RWPE2 (cell line): ENCODE data around the gene RTTN.
"Not testable (repeated sequence)": the region's sequence is repeated elsewhere in the genome, so short reads cannot be mapped to it uniquely, and the experiment has no call there.

Experiments used
- ATAC-seq: fragments of 200-7000 bp; cut with Tn5 transposase; 3 replicates; pipeline ENCODE4 v1.9.1; 2021; ENCODE audit warnings: low read depth
- DNase-seq: peaks from one replicate; pipeline ENCODE4 v3.0.0-alpha.2; 2020; ENCODE audit warnings: low spot score
- H3K27ac ChIP-seq: fragments of 450-650 bp; 2 replicates; pipeline ENCODE4 v1.5.1; 2017; ENCODE audit warnings: mild to moderate bottlenecking; ENCODE audit not compliant: poor library complexity, severe bottlenecking
- H3K27me3 ChIP-seq: fragments of 250-450 bp; sonication (Bioruptor Pico); 2 replicates; pipeline ENCODE4 v1.5.1; 2021; ENCODE audit warnings: mild to moderate bottlenecking, moderate library complexity; ENCODE audit not compliant: insufficient read depth, poor library complexity, severe bottlenecking
- H3K36me3 ChIP-seq: fragments of 250-450 bp; sonication (Bioruptor Pico); 2 replicates; pipeline ENCODE4 v1.5.1; 2020; ENCODE audit warnings: low read depth, mild to moderate bottlenecking, moderate library complexity
- H3K4me1 ChIP-seq: fragments of 250-450 bp; sonication (Bioruptor Pico); 2 replicates; pipeline ENCODE4 v1.5.1; 2021; ENCODE audit warnings: mild to moderate bottlenecking, moderate library complexity; ENCODE audit not compliant: insufficient read depth, poor library complexity, severe bottlenecking
- H3K4me3 ChIP-seq: fragments of 250-450 bp; sonication (Bioruptor Pico); 2 replicates; pipeline ENCODE4 v1.5.1; 2021; ENCODE audit warnings: mild to moderate bottlenecking, moderate library complexity; ENCODE audit not compliant: severe bottlenecking
- H3K9me3 ChIP-seq: fragments of 250-450 bp; sonication (Bioruptor Pico); 2 replicates; pipeline ENCODE4 v1.5.1; 2021; ENCODE audit warnings: mild to moderate bottlenecking, moderate library complexity; ENCODE audit not compliant: severe bottlenecking
- TF ChIP-seq, protein P1 (sequence below): fragments of 450-650 bp; IDR thresholded peaks from one replicate; pipeline ENCODE4 v1.5.1; 2017; ENCODE audit warnings: mild to moderate bottlenecking, moderate library complexity; ENCODE audit not compliant: poor library complexity, severe bottlenecking

RTTN gene

GRCh38 chr18:70205421-70206397 lies at the start of gene RTTN:
RTTN (minus strand) TSS chr18:70205687; CDS start chr18:70205658, 29 bp downstream.
- H3K36me3 ChIP-seq = peaks cover 28% of the 10 kb centered on the region
- TF ChIP-seq, protein P1, sequence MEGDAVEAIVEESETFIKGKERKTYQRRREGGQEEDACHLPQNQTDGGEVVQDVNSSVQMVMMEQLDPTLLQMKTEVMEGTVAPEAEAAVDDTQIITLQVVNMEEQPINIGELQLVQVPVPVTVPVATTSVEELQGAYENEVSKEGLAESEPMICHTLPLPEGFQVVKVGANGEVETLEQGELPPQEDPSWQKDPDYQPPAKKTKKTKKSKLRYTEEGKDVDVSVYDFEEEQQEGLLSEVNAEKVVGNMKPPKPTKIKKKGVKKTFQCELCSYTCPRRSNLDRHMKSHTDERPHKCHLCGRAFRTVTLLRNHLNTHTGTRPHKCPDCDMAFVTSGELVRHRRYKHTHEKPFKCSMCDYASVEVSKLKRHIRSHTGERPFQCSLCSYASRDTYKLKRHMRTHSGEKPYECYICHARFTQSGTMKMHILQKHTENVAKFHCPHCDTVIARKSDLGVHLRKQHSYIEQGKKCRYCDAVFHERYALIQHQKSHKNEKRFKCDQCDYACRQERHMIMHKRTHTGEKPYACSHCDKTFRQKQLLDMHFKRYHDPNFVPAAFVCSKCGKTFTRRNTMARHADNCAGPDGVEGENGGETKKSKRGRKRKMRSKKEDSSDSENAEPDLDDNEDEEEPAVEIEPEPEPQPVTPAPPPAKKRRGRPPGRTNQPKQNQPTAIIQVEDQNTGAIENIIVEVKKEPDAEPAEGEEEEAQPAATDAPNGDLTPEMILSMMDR = no peak
- H3K4me1 ChIP-seq = peaks cover 9% of the 10 kb centered on the region

GRCh38 chr18:70250781-70251180 lies 45.3 kb upstream of the RTTN start:
- TF ChIP-seq, protein P1 = no peak
- Histone ChIP-seq H3K9me3 (no peaks in the 10 kb centered on the region), H3K4me3 (no peak overlapping the region), H3K36me3 (no peaks in the 10 kb centered on the region), H3K4me1 (no peaks in the 10 kb centered on the region), H3K27me3 (no peaks in the 10 kb centered on the region), H3K27ac (no peak overlapping the region)
- DNase-seq (no peak), ATAC-seq (no peak)

More at GRCh38 chr18:70205421-70206397, at the start of gene RTTN:
- DNase-seq = peak; percentile 92
- Histone ChIP-seq H3K27me3 (no peaks in the 10 kb centered on the region), H3K9me3 (no peaks in the 10 kb centered on the region), H3K4me3 (peak within 1 kb of the TSS; percentile 86), H3K27ac (peak within 1 kb of the TSS; percentile 81)
- peak; percentile 98 for ATAC-seq

GRCh38 chr18:70249861-70250260 lies 44.4 kb upstream of the RTTN start:
- H3K27ac ChIP-seq, H3K4me3 ChIP-seq, H3K4me1 ChIP-seq, H3K27me3 ChIP-seq, DNase-seq, H3K9me3 ChIP-seq, ATAC-seq, H3K36me3 ChIP-seq: not testable (repeated sequence)

GRCh38 chr18:70249118-70249517 lies 43.6 kb upstream of the RTTN start:
- H3K27me3 ChIP-seq = no peaks in the 10 kb centered on the region
- H3K9me3 ChIP-seq = no peaks in the 10 kb centered on the region
- no peak overlapping the region for H3K27ac ChIP-seq
- no peak for DNase-seq
- TF ChIP-seq, protein P1 = no peak
- no peaks in the 10 kb centered on the region for H3K36me3 ChIP-seq
- no peak overlapping the region for H3K4me3 ChIP-seq
- ATAC-seq = peak; percentile 40; the same call in 2 of the 3 replicates
- no peaks in the 10 kb centered on the region for H3K4me1 ChIP-seq

DNA sequence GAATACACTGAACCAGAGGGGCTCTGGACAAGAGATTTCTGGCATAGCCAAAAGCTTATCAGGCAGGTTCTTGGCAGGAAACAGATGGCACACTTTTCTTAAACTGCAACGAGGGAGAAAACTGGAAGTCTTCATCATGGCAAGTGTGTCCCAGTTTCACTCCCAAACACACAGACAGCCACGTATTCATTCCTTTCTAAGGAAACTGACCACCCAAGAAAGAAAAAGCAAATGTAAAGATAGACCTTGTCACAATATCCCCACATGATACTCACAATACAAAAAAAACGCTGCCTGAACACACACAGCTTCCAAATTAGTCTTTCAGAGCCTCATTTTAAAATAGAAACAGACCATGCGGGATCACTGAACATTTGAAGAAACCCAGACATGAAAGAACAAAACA lies 40.6 kb upstream of the RTTN start:
- TF ChIP-seq, protein P1 = no peak
- ATAC-seq = no peak
- Histone ChIP-seq H3K4me3 (no peak overlapping the region), H3K27me3 (no peaks in the 10 kb centered on the region), H3K36me3 (no peaks in the 10 kb centered on the region), H3K9me3 (no peaks in the 10 kb centered on the region), H3K27ac (no peak overlapping the region), H3K4me1 (peaks cover 8% of the 10 kb centered on the region)
- DNase-seq = no peak
